Liver (tissue), 9 donors: Measurements from ENCODE around the gene USH2A. TPM values are rescaled to one million over a fixed set of nuclear protein-coding genes. Genes with fewer than 3 reads are reported as not detected.

Experiments used
- DNase-seq: peaks from one replicate; pipeline ENCODE4 v3.0.0-alpha.2; 2017; ENCODE audit warnings: low spot score
- H3K27ac ChIP-seq, 2 donors: one replicate each; pipeline ENCODE4 v1.7.0; 2013; ENCODE audit warnings: inconsistent platforms in 2 of 2, low read length in 2 of 2, control low read depth in 1 of 2, low read depth in 1 of 2, mild to moderate bottlenecking in 1 of 2
- H3K27me3 ChIP-seq, 4 donors: one replicate each; pipeline versions ENCODE4 v1.6.1 to v1.7.0; 2013; ENCODE audit warnings: low read length in 3 of 4, inconsistent platforms in 1 of 4, mild to moderate bottlenecking in 1 of 4, moderate library complexity in 1 of 4; ENCODE audit not compliant: control insufficient read depth in 4 of 4, insufficient read depth in 4 of 4
- H3K36me3 ChIP-seq, 4 donors: one replicate each; pipeline versions ENCODE4 v1.6.1 to v1.7.0; 2013; ENCODE audit warnings: low read length in 3 of 4, mild to moderate bottlenecking in 3 of 4, low read depth in 1 of 4, moderate library complexity in 1 of 4; ENCODE audit not compliant: control insufficient read depth in 4 of 4, insufficient read depth in 3 of 4
- H3K4me1 ChIP-seq, 4 donors: one replicate each; pipeline versions ENCODE4 v1.6.1 to v1.7.0; 2013; ENCODE audit warnings: low read length in 3 of 4, mild to moderate bottlenecking in 3 of 4, moderate library complexity in 1 of 4; ENCODE audit not compliant: control insufficient read depth in 4 of 4, insufficient read depth in 4 of 4
- H3K4me3 ChIP-seq, 3 donors: one replicate each; pipeline versions ENCODE4 v1.6.1 to v1.7.0; 2013; ENCODE audit warnings: low read length in 3 of 3, control low read depth in 1 of 3, low read depth in 1 of 3, mild to moderate bottlenecking in 1 of 3
- H3K9ac ChIP-seq, 2 donors: one replicate each; pipeline ENCODE4 v1.7.0; 2013; ENCODE audit warnings: low read length in 2 of 2, mild to moderate bottlenecking in 2 of 2, moderate library complexity in 2 of 2, control low read depth in 1 of 2, low read depth in 1 of 2
- H3K9me3 ChIP-seq, 4 donors: one replicate each; pipeline versions ENCODE4 v1.6.1 to v1.7.0; 2013; ENCODE audit warnings: low read length in 3 of 4; ENCODE audit not compliant: control insufficient read depth in 4 of 4
- CTCF ChIP-seq: fragments of 150-350 bp; IDR thresholded peaks from 2 replicates; pipeline ENCODE4 v1.5.1; 2017; ENCODE audit warnings: improper control_type of control experiment, low read depth, low read length; ENCODE audit not compliant: missing input control
- EGR1 ChIP-seq, 2 donors: IDR thresholded peaks; 2 replicates each; pipeline ENCODE4 v1.6.1; 2016 to 2018; ENCODE audit warnings: antibody characterized with exemption in 2 of 2, low read depth in 2 of 2
- FOXA2 ChIP-seq: IDR thresholded peaks from 2 replicates; pipeline ENCODE4 v1.6.1; 2016; ENCODE audit warnings: antibody characterized with exemption
- GABPA ChIP-seq, 2 donors: IDR thresholded peaks in 1 of 2; conservative IDR thresholded peaks in 1 of 2; 2 replicates each; pipeline ENCODE4 v1.6.1; 2016; ENCODE audit warnings: antibody characterized with exemption in 2 of 2, mild to moderate bottlenecking in 1 of 2, moderate library complexity in 1 of 2
- HNF4G ChIP-seq: IDR thresholded peaks from 2 replicates; pipeline ENCODE4 v1.6.1; 2016; ENCODE audit warnings: antibody characterized with exemption
- JUND ChIP-seq, 2 donors: IDR thresholded peaks; 2 replicates each; pipeline ENCODE4 v1.6.1; 2016; ENCODE audit warnings: antibody characterized with exemption in 2 of 2
- NR2F2 ChIP-seq: IDR thresholded peaks from 2 replicates; pipeline ENCODE4 v1.6.1; 2016; ENCODE audit warnings: antibody characterized with exemption
- RAD21 ChIP-seq, 2 donors: IDR thresholded peaks; 2 replicates each; pipeline ENCODE4 v1.6.1; 2016; ENCODE audit warnings: antibody characterized with exemption in 2 of 2, mild to moderate bottlenecking in 2 of 2
- REST ChIP-seq: IDR thresholded peaks from 2 replicates; pipeline ENCODE4 v1.6.1; 2016; ENCODE audit warnings: antibody characterized with exemption, mild to moderate bottlenecking
- ZBTB33 ChIP-seq: IDR thresholded peaks from 2 replicates; pipeline ENCODE4 v1.6.1; 2016; ENCODE audit warnings: antibody characterized with exemption
- WGBS: extraction: QIAGEN DNeasy Blood & Tissue Kit; methylation state at CpG from one replicate; pipeline ENCODE4 v1.1.7; 2013; 5-methylcytosine and 5-hydroxymethylcytosine counted together
- polyA plus RNA-seq, 2 donors: library from polyadenylated mRNA; stranded (reverse) in 1 of 2; unstranded in 1 of 2; fragments of 200-250 nt in 1 of 2; fragments of >200 nt in 1 of 2; fragmentation: Nextera tagmentation in 1 of 2; extraction: Ambion mirVana in 1 of 2; gene quantifications; one replicate each; pipeline versions ENCODE4 v1.2.1 to v1.2.3, GENCODE V29; 2013 to 2015
- total RNA-seq, 2 donors: library from RNA; depleted of rRNA; stranded (reverse); fragments of >200 nt; gene quantifications; one replicate each; pipeline ENCODE4 v1.2.3, GENCODE V29; 2014
- donor health status: healthy.
- donor health status: healthy.
- donor health status: healthy.
- donor health status: healthy.
- donor health status: healthy.

The USH2A gene
- total and polyA plus RNA-seq, 4 donors: 0.14 to 1.0 (median 0.31) TPM

- TF ChIP-seq ZBTB33 (no peak), GABPA (IDR thresholded peaks at IDR 0.05 in 1 of 2, conservative IDR thresholded peaks at IDR 0.05 in 1 of 2) (no peak), HNF4G (no peak)
These were observed 657.4 kb downstream of the USH2A start (continued) for GRCh38 chr1:215765833-215766232.

GRCh38 chr1:215761446-215761845 is 661.8 kb downstream of the USH2A start:
- WGBS: 88% methylated on average over 2 of the region's 2 CpGs
- Histone ChIP-seq H3K4me1 (no peaks in the 10 kb centered on the region), H3K36me3 (no peaks in the 10 kb centered on the region), H3K27ac (no peak overlapping the region), H3K4me3 (no peak overlapping the region), H3K9ac (no peak overlapping the region), H3K27me3 (no peaks in the 10 kb centered on the region), H3K9me3 (no peaks in the 10 kb centered on the region)
- TF ChIP-seq RAD21 (IDR thresholded peaks at IDR 0.05) (no peak), EGR1 (IDR thresholded peaks at IDR 0.05; ENCODE audit: low read depth in 2 of 2) (no peak), NR2F2 (no peak), JUND (IDR thresholded peaks at IDR 0.05) (no peak), REST (no peak), FOXA2 (no peak)
- DNase-seq: no peak

- no peak overlapping the region for H3K27ac ChIP-seq
- TF ChIP-seq JUND (IDR thresholded peaks at IDR 0.05): no peak
- no peak for TF ChIP-seq EGR1 (IDR thresholded peaks at IDR 0.05; ENCODE audit: low read depth in 2 of 2)
- no peak for TF ChIP-seq CTCF
- no peak for TF ChIP-seq GABPA (IDR thresholded peaks at IDR 0.05 in 1 of 2, conservative IDR thresholded peaks at IDR 0.05 in 1 of 2)
- no peaks in the 10 kb centered on the region for H3K9me3 ChIP-seq
- DNase-seq: no peak
- H3K4me3 ChIP-seq: no peak overlapping the region
- H3K36me3 ChIP-seq: no peaks in the 10 kb centered on the region
- no peaks in the 10 kb centered on the region for H3K27me3 ChIP-seq
- H3K4me1 ChIP-seq: no peaks in the 10 kb centered on the region
- H3K9ac ChIP-seq: no peak overlapping the region
- WGBS: 75% methylated on average over 4 of the region's 4 CpGs
These were observed 669.1 kb downstream of the USH2A start for GRCh38 chr1:215754112-215754511.
